ENCODE measurements around the gene CFAP69.
A peak's percentile ranks its signal among the peaks of the same experiment; 100 is the strongest.
"Not testable (repeated sequence)": the region's sequence is repeated elsewhere in the genome, so short reads cannot be mapped to it uniquely, and the experiment has no call there.

Gene CFAP69

DNA sequence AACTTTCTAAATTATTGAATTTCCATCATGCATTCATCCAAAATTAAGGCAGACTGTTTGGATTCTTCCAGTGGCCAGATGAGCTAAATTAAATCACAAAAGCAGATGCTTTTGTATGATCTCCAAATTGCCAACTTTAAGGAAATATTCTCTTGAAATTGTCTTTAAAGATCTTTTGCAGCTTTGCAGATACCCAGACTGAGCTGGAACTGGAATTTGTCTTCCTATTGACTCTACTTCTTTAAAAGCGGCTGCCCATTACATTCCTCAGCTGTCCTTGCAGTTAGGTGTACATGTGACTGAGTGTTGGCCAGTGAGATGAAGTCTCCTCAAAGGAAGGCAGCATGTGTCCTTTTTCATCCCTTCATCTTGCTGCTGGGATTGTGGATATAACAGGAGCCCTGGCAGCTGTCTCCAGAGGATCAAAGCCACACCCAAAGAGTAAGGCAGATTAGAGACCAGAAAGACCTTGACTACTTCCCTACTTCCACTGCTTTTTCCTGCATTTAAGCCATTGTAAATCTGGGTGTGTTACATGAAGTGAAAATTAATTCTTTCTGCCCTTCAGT, 8.2 kb upstream of the CFAP69 start:
- DNase-seq: no peak

GRCh38 chr7:90238022-90238421, 7.0 kb upstream of the CFAP69 start:
- DNase-seq: no peak

DNA sequence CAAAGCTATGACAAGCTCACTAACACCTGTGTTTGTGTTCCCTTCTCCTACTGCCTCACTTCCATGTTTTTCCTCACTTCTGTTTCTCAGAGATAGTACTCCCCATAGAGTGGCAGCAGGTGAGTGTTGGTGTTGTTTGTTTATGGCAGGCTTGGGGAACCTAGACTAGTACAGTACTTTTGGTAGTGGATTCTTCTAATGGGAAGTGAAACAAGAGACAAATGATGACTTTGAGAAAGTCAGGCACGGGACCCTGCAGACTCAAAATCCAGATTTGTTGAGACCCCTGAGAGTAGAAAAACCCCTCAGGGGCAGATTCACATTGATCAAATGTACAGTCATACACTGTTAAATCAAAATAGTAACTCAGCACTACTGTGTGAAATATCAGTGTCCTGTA, 6.4 kb upstream of the CFAP69 start:
- no peak for DNase-seq

- DNase-seq: no peak
Observed at GRCh38 chr7:90239050-90239449, 5.9 kb upstream of the CFAP69 start.

GRCh38 chr7:90239625-90240228, 5.2 kb upstream of the CFAP69 start:
- no peak for DNase-seq

GRCh38 chr7:90242369-90243168, 2.4 kb upstream of the CFAP69 start:
- no peak for DNase-seq

- DNase-seq: no peak
Observed at GRCh38 chr7:90243556-90243955, 1.4 kb upstream of the CFAP69 start.

GRCh38 chr7:90244565-90244908, 437 bp upstream of the CFAP69 start:
- DNase-seq: no peak

- DNase-seq: no peak
Observed at GRCh38 chr7:90246171-90246570, 1.2 kb downstream of the CFAP69 start.

DNA sequence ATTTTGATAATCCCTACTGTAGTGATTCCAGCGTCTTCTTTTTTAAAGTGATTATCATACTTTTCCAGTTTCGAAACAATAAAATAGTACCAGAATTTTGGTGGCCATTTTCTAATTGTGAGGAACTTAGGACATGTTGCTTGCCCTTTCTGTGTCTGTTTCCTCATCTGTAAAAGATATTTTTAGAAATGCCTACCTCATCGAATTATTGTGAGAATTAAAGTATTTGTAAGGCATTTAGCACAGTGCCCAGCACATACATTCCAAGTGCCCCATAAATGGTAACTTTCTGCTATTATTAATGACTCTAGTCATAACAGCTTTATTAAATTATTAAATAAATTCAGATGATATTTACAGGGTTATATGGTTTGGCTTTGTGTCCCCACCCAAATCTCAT, 3.7 kb downstream of the CFAP69 start:
- no peak for DNase-seq

- no peak for DNase-seq
Observed at GRCh38 chr7:90250601-90251303, 5.8 kb downstream of the CFAP69 start.

- no peak for DNase-seq
Observed at GRCh38 chr7:90251304-90251635, 6.3 kb downstream of the CFAP69 start.

DNA sequence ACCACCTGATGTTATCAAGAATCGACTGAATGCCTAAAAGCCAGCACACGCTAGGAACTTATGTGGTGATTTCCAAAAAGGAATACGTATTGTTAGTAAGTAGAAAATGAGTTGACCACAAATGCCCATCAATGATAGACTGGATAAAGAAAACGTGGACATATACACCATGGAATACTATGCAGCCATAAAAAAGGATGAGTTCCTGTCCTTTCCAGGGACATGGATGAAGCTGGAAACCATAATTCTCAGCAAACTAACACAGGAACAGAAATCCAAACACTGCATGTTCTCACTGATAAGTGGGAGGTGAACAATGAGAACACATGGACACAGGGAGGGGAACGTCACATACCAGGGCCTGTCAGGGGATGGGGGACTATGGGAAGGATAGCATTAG, 11.0 kb downstream of the CFAP69 start:
- not testable (repeated sequence) for DNase-seq

- no peak for DNase-seq
Observed at GRCh38 chr7:90256778-90257177, 11.8 kb downstream of the CFAP69 start.

DNA sequence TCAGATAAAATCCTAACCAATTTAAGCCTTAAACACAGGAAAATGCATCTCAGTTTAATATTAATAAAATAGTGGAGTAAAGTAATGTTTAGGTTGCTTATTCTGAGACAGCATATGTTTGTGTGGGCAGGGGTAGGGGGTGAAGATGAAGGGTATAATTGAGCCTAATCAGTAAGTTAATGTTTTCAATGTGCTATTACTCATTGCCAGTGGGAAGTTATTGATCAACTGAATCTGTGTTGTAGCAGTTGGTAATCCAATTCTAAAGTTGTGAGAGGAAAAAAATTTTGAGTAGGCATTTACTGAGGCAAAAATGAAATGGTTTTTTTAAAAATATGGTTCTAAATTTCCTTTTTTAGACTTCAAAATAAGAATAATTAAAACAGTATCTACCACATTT, 16.5 kb downstream of the CFAP69 start:
- DNase-seq: no peak

- peak; percentile 33 for DNase-seq
Observed at GRCh38 chr7:90262438-90262837, 17.5 kb downstream of the CFAP69 start.

DNA sequence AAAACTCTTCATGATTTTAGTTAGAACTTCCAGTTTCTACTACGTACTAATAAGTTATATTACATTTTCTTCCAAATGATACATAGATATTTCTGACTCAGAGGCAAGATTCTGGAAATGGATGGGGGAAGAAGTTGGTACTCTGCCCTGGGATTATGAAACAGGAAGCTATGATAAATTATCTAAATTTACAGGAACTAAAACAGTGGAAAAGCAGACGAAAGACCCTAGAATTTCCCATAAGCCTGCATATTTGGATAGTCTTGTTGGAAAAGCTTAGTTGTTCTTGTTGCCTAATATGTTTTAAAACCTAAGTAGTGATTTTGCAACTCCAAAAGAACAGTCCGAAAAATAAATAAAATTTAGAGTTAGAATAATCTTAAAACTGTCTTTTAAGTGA, 21.8 kb downstream of the CFAP69 start:
- DNase-seq: no peak

DNA sequence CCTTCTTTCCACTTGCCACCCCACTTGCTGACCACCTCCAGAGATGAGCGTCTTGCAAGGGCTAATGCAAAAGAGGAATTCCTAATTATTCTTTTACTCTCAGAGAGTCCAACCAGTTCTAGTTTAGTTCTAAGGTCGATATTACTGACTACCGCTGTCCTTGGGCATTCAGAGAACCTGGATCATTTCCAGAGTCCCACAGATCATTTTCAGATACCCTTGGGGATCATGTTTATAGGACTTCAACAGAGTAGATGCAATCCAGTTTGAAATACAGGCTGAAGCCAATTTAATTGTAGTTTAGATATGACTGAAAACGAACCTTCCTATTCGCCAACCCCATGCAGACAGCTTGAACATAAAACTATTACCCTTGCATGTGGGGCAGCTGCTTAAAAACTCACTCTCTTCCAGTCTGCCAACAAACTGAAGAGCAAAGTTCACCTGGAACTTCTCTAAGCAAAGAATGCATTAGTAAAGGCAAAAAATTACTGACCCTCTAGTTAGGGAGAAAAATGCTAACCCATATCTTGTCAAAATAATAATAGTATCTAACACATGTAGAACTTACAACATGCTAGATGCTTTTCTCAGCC, 22.4 kb downstream of the CFAP69 start:
- no peak for DNase-seq

DNA sequence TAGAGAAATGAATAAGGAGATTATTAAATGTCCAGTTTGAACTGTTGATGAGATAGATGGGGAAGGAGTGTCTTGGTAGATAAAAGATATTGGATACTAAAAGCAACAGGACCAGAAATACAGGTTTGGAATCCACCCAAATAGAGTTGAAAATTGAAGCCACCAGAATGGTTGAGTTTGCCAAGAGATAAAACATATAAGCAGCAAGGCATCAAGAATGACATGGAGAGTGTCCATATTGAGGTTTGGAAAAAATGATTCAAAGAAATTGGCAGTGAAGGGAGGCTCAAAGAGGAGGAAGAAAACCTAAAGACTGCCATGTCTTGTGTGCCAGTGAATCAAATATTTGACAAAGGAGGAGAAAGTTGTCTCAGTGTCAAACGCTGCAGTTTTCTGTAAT, 24.2 kb downstream of the CFAP69 start:
- DNase-seq: no peak

DNA sequence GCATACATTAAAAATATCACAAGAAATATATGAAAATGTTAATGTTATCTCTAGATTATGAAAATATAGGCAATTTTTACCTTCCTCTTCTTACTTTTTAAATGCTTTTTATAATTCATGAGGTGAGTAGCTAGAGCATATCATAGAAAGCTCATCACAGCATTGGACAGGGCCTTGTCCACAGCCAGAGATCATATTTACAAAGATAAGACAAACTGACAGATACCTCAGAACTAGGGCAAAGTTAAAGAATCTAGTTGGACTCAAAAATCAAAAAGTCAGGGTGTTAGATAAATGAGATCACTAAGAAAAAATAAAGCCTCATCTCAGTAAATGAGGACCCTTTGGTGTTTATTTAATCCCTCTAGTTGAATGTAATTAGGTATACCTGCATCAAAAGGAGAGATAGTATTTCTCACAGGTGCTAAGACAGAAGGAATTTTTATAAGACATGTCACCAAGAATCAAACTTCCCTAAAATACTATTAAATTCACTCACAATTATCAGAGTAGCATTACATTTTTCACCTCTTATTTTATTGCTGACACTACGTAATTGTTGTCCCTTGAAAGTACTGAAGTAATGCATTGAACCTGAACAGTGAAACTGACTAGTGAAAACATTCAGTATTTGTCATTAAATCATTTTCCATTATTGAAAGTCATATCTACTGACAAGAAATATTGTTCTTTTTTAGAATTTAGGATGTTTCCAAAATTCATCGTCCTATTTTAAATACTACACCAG, 25.6 kb downstream of the CFAP69 start:
- no peak for DNase-seq

- no peak for DNase-seq
Observed at GRCh38 chr7:90271753-90272152, 26.8 kb downstream of the CFAP69 start.

- no peak for DNase-seq
Observed at GRCh38 chr7:90272242-90272641, 27.3 kb downstream of the CFAP69 start.

GRCh38 chr7:90274161-90274560, 29.2 kb downstream of the CFAP69 start:
- no peak for DNase-seq

Measured in NCI-H526 treated with DMSO at 0.1 percent for 48 hours (cell line).